ENCODE measurements around the gene DCAF5.
"Not testable (repeated sequence)": the region's sequence is repeated elsewhere in the genome, so short reads cannot be mapped to it uniquely, and the experiment has no call there.

The DCAF5 gene

DNA sequence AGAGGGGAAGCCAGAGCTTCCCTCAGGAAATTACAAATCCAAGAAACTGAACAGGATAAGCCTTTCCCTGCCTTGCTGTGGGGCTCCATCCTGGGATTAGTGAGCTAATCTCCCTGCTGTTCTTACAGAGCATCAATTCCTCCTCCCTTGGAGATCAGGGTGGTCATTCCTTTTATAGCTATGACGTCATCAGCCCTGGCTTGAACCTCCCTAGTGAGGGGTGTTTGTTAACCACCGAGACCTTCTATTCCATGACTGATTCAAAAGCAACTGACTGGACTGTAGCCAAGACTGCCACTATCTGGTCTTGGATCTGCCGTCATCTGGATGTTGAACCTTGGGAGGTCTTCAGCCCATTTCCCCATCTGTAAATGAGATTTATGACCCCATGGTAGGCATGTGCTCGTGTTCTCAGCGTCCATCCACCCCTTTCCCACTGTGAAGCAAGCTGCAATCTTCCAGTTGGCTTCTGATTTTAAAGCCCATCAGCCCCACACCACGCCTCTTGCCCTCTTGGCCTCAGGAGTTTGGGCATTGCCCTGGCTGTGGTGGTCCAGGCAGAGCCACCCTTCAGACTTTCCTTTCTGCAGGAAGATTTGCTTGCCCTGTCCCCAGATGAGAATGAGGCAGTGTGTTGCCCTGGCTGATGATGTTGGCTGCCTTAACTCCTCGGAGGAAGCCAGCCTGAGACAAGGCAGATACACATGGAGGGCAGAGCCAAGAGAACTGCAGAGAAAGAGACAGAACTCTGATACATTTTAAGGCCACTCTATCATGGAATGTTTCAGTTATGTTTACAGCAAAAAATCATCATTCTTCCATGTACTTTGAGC is 114.2 kb downstream of the DCAF5 start:
- DNase-seq, result no peak

DNA sequence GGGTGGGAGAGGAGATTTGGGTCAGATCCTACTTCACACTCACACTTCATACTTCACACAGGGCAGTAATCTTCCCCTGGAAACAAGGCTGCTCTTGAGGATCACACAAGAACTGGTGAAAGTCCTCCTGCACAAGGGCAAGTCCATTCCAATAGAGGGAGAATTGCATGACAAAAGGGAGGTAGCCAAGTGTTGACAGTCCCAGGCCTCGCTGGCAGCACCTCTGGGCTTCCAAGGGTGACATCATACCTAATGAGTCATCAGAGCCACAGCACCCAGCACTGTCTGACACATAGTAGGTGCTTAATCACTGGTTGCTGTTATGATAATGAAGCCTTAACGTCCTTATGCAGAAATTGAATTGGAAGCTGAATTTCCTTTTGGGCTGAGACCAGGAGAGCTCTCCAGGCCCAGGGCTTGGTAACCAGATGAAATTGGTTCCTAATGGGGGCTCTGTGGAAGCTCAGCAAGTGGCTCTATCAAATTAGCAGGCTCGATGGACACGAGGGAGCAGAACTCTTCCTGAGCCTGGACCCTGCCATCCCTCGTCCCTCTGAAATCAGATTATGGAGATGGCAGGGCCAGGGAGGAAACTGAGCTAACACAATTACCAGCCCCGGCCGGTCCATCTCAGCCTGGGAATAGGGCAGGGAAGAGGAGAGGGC is 115.0 kb downstream of the DCAF5 start:
- DNase-seq, result no peak

- no peak for DNase-seq
These were observed 116.0 kb downstream of the DCAF5 start for GRCh38 chr14:69036757-69037506.

- DNase-seq, result no peak
These were observed 118.2 kb downstream of the DCAF5 start for GRCh38 chr14:69034612-69035262.

- DNase-seq, result no peak
These were observed 125.5 kb downstream of the DCAF5 start for GRCh38 chr14:69027242-69027913.

DNA sequence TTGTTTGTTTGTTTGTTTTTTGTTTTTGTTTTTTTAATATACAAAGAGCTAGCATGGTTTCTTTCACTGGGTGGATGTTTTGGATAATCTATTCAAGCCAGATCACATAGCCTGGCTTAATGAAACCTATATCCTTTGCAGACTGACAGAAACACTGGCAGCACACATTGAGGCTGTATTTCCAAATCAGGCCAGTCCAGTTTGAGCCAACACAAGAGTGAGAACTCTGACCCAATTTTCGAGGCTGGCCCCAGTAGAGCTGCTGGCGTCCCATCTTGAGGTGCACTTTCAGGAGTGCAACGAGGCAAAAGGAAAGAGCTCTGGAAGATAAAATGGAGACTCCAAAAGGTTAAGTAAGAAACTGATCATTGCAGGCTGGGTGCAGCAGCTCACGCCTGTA is 129.9 kb downstream of the DCAF5 start:
- no peak for DNase-seq

DNA sequence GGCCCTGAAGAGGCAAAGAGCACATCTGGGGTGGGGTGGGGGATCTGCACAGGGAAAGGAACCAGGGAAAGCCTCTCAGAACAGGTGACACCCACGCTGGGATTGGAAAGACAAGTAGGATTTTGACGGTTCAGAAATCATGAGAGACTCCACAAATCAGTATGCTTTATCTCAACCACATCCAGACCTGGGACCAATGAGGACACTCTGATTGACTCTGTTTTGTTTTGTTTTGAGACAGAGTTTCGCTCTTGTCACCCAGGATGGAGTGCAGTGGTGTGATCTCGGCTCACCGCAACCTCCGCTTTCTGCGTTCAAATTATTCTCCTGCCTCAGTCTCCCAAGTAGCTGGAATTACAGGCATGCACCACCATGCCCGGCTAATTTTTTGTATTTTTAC is 130.8 kb downstream of the DCAF5 start:
- not testable (repeated sequence) for DNase-seq

GRCh38 chr14:69017706-69018105 is 135.2 kb downstream of the DCAF5 start:
- no peak for DNase-seq

GRCh38 chr14:69014829-69015259 is 138.1 kb downstream of the DCAF5 start:
- DNase-seq, result no peak

GRCh38 chr14:69013943-69014782 is 138.8 kb downstream of the DCAF5 start:
- peak; percentile 18 for DNase-seq

GRCh38 chr14:69012256-69012953 is 140.5 kb downstream of the DCAF5 start:
- DNase-seq, result no peak

GRCh38 chr14:69010648-69011047 is 142.3 kb downstream of the DCAF5 start:
- no peak for DNase-seq

- DNase-seq, result no peak
These were observed 144.5 kb downstream of the DCAF5 start for GRCh38 chr14:69008421-69008884.

DNA sequence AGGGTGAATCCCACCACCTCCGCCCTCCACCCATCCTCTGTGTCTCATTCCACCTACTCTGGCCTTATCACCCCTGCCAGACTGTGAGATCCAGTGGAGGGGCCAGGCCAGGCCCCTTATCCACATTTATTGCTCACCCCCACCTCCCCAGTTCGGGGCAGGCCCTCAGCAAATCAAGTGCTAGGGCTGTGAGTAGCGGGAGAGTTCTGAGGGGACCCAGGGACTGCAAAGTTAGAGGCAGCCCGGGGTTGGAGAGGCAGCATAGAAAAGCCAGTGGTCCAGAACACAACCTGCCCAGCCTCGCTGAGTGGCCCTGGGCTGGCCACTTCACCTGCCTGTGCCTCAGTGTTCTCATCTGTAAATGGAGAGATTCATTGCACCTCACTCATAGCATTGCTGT is 146.6 kb downstream of the DCAF5 start:
- no peak for DNase-seq

DNA sequence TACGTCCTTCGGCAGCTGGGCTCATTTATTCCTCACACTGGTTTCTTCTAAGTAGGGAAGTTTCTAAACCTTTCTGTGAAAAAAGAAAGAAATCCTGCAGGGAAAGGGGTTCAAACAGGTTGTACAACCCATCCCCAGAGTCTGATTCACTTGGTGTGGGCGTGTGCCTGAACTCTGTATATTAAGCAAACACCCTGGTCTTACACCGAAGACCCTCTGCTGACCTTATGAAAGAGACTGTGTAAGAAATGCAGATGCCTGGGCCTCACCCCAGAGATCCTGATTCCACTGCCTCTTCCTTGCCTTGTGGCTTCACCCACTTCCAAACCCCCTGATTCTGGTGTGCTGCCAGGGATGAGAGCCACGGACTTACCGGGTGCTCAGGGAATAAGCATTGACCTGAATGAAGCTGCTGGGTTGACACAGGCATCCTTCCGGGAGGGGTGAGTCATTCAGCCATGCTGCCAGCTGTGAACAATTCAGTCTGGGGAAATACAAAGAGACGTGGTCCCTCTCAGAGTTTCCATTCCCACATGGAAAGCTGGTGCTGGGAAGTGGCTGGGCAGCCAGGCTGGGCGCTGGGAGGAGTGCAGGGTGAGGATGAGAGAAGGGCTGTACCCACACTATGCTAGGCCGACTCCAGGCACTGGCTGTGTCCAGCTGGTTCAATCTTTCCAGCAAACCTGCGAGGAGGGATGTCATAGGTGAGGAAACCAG is 147.3 kb downstream of the DCAF5 start:
- DNase-seq, result no peak

- DNase-seq, result no peak
These were observed 148.0 kb downstream of the DCAF5 start for GRCh38 chr14:69004731-69005431.

DNA sequence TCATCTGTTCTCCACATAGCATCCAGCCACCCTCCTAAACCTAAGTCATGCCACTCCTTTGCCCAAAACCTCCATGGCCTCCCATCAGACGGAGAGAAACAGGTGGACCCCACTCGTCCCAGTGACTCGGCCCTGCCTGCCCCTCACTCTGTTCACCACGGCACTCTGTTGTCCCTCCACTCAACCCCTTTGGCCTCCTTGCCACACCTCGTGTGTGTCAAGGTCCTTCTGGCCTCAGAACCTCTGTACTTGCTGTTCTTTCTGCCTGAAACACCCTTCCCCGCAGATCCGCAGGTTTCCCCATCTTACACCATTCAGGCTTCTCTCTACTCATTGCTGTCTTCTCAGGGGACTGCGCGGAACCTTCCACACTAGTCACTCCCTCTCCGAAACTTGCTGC is 149.3 kb downstream of the DCAF5 start:
- DNase-seq, result no peak

GRCh38 chr14:69002069-69002468 is 150.8 kb downstream of the DCAF5 start:
- DNase-seq, result no peak

- DNase-seq, result no peak
These were observed 151.5 kb downstream of the DCAF5 start for GRCh38 chr14:69001375-69001774.

Measured in NCI-H1092 (cell line).